ENCODE data around the gene OR4D10.
"Not testable (repeated sequence)": the region's sequence is repeated elsewhere in the genome, so short reads cannot be mapped to it uniquely, and the experiment has no call there.

The OR4D10 gene

GRCh38 chr11:59456661-59457060, 16.5 kb upstream of the OR4D10 start, which contains the start of gene OR4D6:
Gene OR4D6, plus strand, starts transcription at chr11:59456961. Its CDS starts 0 bp downstream, at chr11:59456961.
- DNase-seq (ENCODE audit: insufficient read length, low spot score): no peak
- FAIRE-seq: no peak
- TF ChIP-seq TAF1 (IDR thresholded peaks at IDR 0.05; ENCODE audit: low read depth, low read length) (no peak), POLR2AphosphoS5 (IDR thresholded peaks at IDR 0.05; ENCODE audit: low read depth, low read length) (no peak), POLR2A (IDR thresholded peaks at IDR 0.05; ENCODE audit: low read depth, low read length) (no peak), PAX5 (IDR thresholded peaks at IDR 0.05; ENCODE audit: insufficient read depth, low read length, severe bottlenecking) (no peak), POU2F2 (IDR thresholded peaks at IDR 0.05; ENCODE audit: low read depth, low read length) (no peak), SPI1 (IDR thresholded peaks at IDR 0.05; ENCODE audit: low read depth, low read length) (no peak)

- FAIRE-seq (no peak), DNase-seq (ENCODE audit: insufficient read length, low spot score) (no peak)
- TF ChIP-seq TAF1 (IDR thresholded peaks at IDR 0.05; ENCODE audit: low read depth, low read length) (no peak), POLR2A (IDR thresholded peaks at IDR 0.05; ENCODE audit: low read depth, low read length) (no peak), PAX5 (IDR thresholded peaks at IDR 0.05; ENCODE audit: insufficient read depth, low read length, severe bottlenecking) (no peak), SPI1 (IDR thresholded peaks at IDR 0.05; ENCODE audit: low read depth, low read length) (no peak), POU2F2 (IDR thresholded peaks at IDR 0.05; ENCODE audit: low read depth, low read length) (no peak), POLR2AphosphoS5 (IDR thresholded peaks at IDR 0.05; ENCODE audit: low read depth, low read length) (no peak)
Measured at GRCh38 chr11:59459916-59460315, 13.2 kb upstream of the OR4D10 start.

- no peak for FAIRE-seq
- TF ChIP-seq PAX5 (IDR thresholded peaks at IDR 0.05; ENCODE audit: insufficient read depth, low read length, severe bottlenecking): no peak
- no peak for TF ChIP-seq TAF1 (IDR thresholded peaks at IDR 0.05; ENCODE audit: low read depth, low read length)
- TF ChIP-seq POLR2AphosphoS5 (IDR thresholded peaks at IDR 0.05; ENCODE audit: low read depth, low read length): no peak
- no peak for TF ChIP-seq SPI1 (IDR thresholded peaks at IDR 0.05; ENCODE audit: low read depth, low read length)
- TF ChIP-seq POLR2A (IDR thresholded peaks at IDR 0.05; ENCODE audit: low read depth, low read length): no peak
- no peak for TF ChIP-seq POU2F2 (IDR thresholded peaks at IDR 0.05; ENCODE audit: low read depth, low read length)
- DNase-seq (ENCODE audit: insufficient read length, low spot score): no peak
Measured at GRCh38 chr11:59463190-59463641, 9.9 kb upstream of the OR4D10 start.

GRCh38 chr11:59475176-59475575, 2.1 kb downstream of the OR4D10 start:
- FAIRE-seq: no peak
- TF ChIP-seq POLR2A (IDR thresholded peaks at IDR 0.05; ENCODE audit: low read depth, low read length) (no peak), POLR2AphosphoS5 (IDR thresholded peaks at IDR 0.05; ENCODE audit: low read depth, low read length) (no peak), SPI1 (IDR thresholded peaks at IDR 0.05; ENCODE audit: low read depth, low read length) (no peak), PAX5 (IDR thresholded peaks at IDR 0.05; ENCODE audit: insufficient read depth, low read length, severe bottlenecking) (no peak), POU2F2 (IDR thresholded peaks at IDR 0.05; ENCODE audit: low read depth, low read length) (no peak), TAF1 (IDR thresholded peaks at IDR 0.05; ENCODE audit: low read depth, low read length) (no peak)
- no peak for DNase-seq (ENCODE audit: insufficient read length, low spot score)

GRCh38 chr11:59479906-59480305, 6.8 kb downstream of the OR4D10 start:
- FAIRE-seq: no peak
- no peak for DNase-seq (ENCODE audit: insufficient read length, low spot score)
- TF ChIP-seq POLR2AphosphoS5 (IDR thresholded peaks at IDR 0.05; ENCODE audit: low read depth, low read length): no peak

- no peak for FAIRE-seq
- no peak for DNase-seq (ENCODE audit: insufficient read length, low spot score)
- TF ChIP-seq TAF1 (IDR thresholded peaks at IDR 0.05; ENCODE audit: low read depth, low read length): no peak
- TF ChIP-seq POU2F2 (IDR thresholded peaks at IDR 0.05; ENCODE audit: low read depth, low read length): no peak
- TF ChIP-seq POLR2AphosphoS5 (IDR thresholded peaks at IDR 0.05; ENCODE audit: low read depth, low read length): no peak
- no peak for TF ChIP-seq SPI1 (IDR thresholded peaks at IDR 0.05; ENCODE audit: low read depth, low read length)
- no peak for TF ChIP-seq POLR2A (IDR thresholded peaks at IDR 0.05; ENCODE audit: low read depth, low read length)
- no peak for TF ChIP-seq PAX5 (IDR thresholded peaks at IDR 0.05; ENCODE audit: insufficient read depth, low read length, severe bottlenecking)
Measured at GRCh38 chr11:59480359-59480758, 7.2 kb downstream of the OR4D10 start.

- DNase-seq (ENCODE audit: insufficient read length, low spot score) (no peak), FAIRE-seq (peak; percentile 55)
- no peak for TF ChIP-seq PAX5 (IDR thresholded peaks at IDR 0.05; ENCODE audit: insufficient read depth, low read length, severe bottlenecking)
- TF ChIP-seq POLR2A (IDR thresholded peaks at IDR 0.05; ENCODE audit: low read depth, low read length): no peak
- TF ChIP-seq POLR2AphosphoS5 (IDR thresholded peaks at IDR 0.05; ENCODE audit: low read depth, low read length): no peak
- TF ChIP-seq SPI1 (IDR thresholded peaks at IDR 0.05; ENCODE audit: low read depth, low read length): 0 out of 2 replicates have a peak, but pooled peaks have one; percentile 9
- TF ChIP-seq TAF1 (IDR thresholded peaks at IDR 0.05; ENCODE audit: low read depth, low read length): no peak
- no peak for TF ChIP-seq POU2F2 (IDR thresholded peaks at IDR 0.05; ENCODE audit: low read depth, low read length)
Measured at GRCh38 chr11:59501931-59502330, 28.8 kb downstream of the OR4D10 start.

- no peak for DNase-seq (ENCODE audit: insufficient read length, low spot score)
- no peak for TF ChIP-seq PAX5 (IDR thresholded peaks at IDR 0.05; ENCODE audit: insufficient read depth, low read length, severe bottlenecking)
- TF ChIP-seq POU2F2 (IDR thresholded peaks at IDR 0.05; ENCODE audit: low read depth, low read length): no peak
- TF ChIP-seq POLR2A (IDR thresholded peaks at IDR 0.05; ENCODE audit: low read depth, low read length): no peak
- FAIRE-seq: no peak
Measured at GRCh38 chr11:59503276-59503675, 30.2 kb downstream of the OR4D10 start, which contains the start of gene OR4D11. Gene OR4D11, plus strand, starts transcription at chr11:59503576. Its CDS starts 0 bp downstream, at chr11:59503576.

- no peak for DNase-seq (ENCODE audit: insufficient read length, low spot score)
- TF ChIP-seq SPI1 (IDR thresholded peaks at IDR 0.05; ENCODE audit: low read depth, low read length): no peak
- no peak for TF ChIP-seq TAF1 (IDR thresholded peaks at IDR 0.05; ENCODE audit: low read depth, low read length)
- no peak for TF ChIP-seq POLR2AphosphoS5 (IDR thresholded peaks at IDR 0.05; ENCODE audit: low read depth, low read length)
- TF ChIP-seq PAX5 (IDR thresholded peaks at IDR 0.05; ENCODE audit: insufficient read depth, low read length, severe bottlenecking): no peak
- no peak for TF ChIP-seq POU2F2 (IDR thresholded peaks at IDR 0.05; ENCODE audit: low read depth, low read length)
- no peak for FAIRE-seq
Measured at GRCh38 chr11:59510941-59511589, 38.0 kb downstream of the OR4D10 start, which contains the start of gene OR4D9. Gene OR4D9, plus strand, starts transcription at chr11:59511539. Its CDS starts 3,374 bp downstream, at chr11:59514913.

GRCh38 chr11:59511675-59512074, 38.6 kb downstream of the OR4D10 start:
- TF ChIP-seq TAF1 (IDR thresholded peaks at IDR 0.05; ENCODE audit: low read depth, low read length) (no peak), POU2F2 (IDR thresholded peaks at IDR 0.05; ENCODE audit: low read depth, low read length) (no peak), PAX5 (IDR thresholded peaks at IDR 0.05; ENCODE audit: insufficient read depth, low read length, severe bottlenecking) (no peak), POLR2AphosphoS5 (IDR thresholded peaks at IDR 0.05; ENCODE audit: low read depth, low read length) (no peak), SPI1 (IDR thresholded peaks at IDR 0.05; ENCODE audit: low read depth, low read length) (no peak), POLR2A (IDR thresholded peaks at IDR 0.05; ENCODE audit: low read depth, low read length) (no peak)
- DNase-seq (ENCODE audit: insufficient read length, low spot score) (no peak), FAIRE-seq (no peak)

- not testable (repeated sequence) for DNase-seq (ENCODE audit: insufficient read length, low spot score); FAIRE-seq
Measured at GRCh38 chr11:59520139-59520538, 47.0 kb downstream of the OR4D10 start.

Data from GM12891 (cell line).